GM18867 (cell line): ENCODE data around the gene PSMF1.

Source experiments
- ATAC-seq: cut with Tn5 transposase; IDR thresholded peaks from one replicate; pipeline ENCODE4 v1.9.1; 2021; ENCODE audit warnings: mild to moderate bottlenecking, moderate library complexity; ENCODE audit not compliant: unreplicated experiment

PSMF1 gene

GRCh38 chr20:1187605-1188171, 69.3 kb downstream of the PSMF1 start:
- ATAC-seq = no peak

- ATAC-seq = no peak
Observed at GRCh38 chr20:1188347-1188746, 69.9 kb downstream of the PSMF1 start.

- ATAC-seq = no peak
Observed at GRCh38 chr20:1189827-1190226, 71.4 kb downstream of the PSMF1 start.

- ATAC-seq = no peak
Observed at GRCh38 chr20:1190847-1191246, 72.4 kb downstream of the PSMF1 start.

- ATAC-seq = no peak
Observed at GRCh38 chr20:1191299-1191698, 72.9 kb downstream of the PSMF1 start.

- ATAC-seq = no peak
Observed at GRCh38 chr20:1195226-1195625, 76.8 kb downstream of the PSMF1 start.

- no peak for ATAC-seq
Observed at GRCh38 chr20:1196634-1197033, 78.2 kb downstream of the PSMF1 start.

GRCh38 chr20:1197801-1198200, 79.4 kb downstream of the PSMF1 start:
- no peak for ATAC-seq

GRCh38 chr20:1198751-1199150, 80.3 kb downstream of the PSMF1 start:
- ATAC-seq = no peak

GRCh38 chr20:1199212-1199873, 80.9 kb downstream of the PSMF1 start:
- no peak for ATAC-seq

GRCh38 chr20:1199964-1200363, 81.6 kb downstream of the PSMF1 start:
- ATAC-seq = no peak

- no peak for ATAC-seq
Observed at GRCh38 chr20:1202762-1203504, 84.5 kb downstream of the PSMF1 start, which contains the start of gene C20orf202. TSS of gene C20orf202 (plus strand) at chr20:1203454. CDS start at chr20:1203586, 132 bp downstream.

GRCh38 chr20:1203630-1204029, 85.2 kb downstream of the PSMF1 start:
- ATAC-seq = no peak

GRCh38 chr20:1204113-1204512, 85.7 kb downstream of the PSMF1 start:
- no peak for ATAC-seq

- ATAC-seq = no peak
Observed at GRCh38 chr20:1204576-1204975, 86.2 kb downstream of the PSMF1 start.

- ATAC-seq = no peak
Observed at GRCh38 chr20:1205802-1206201, 87.4 kb downstream of the PSMF1 start.

GRCh38 chr20:1206366-1207148, 88.2 kb downstream of the PSMF1 start:
- ATAC-seq = no peak

- no peak for ATAC-seq
Observed at GRCh38 chr20:1207293-1207878, 89.0 kb downstream of the PSMF1 start.

GRCh38 chr20:1209447-1210387, 91.3 kb downstream of the PSMF1 start:
- no peak for ATAC-seq

- ATAC-seq = no peak
Observed at GRCh38 chr20:1210501-1210900, 92.1 kb downstream of the PSMF1 start.
